GM12891 (cell line): ENCODE measurements around the gene EPB41.

Source experiments
- PAX5 ChIP-seq: IDR thresholded peaks from 2 replicates; pipeline ENCODE4 v1.6.1; 2011; ENCODE audit warnings: low read length, moderate library complexity, mild to moderate bottlenecking; ENCODE audit not compliant: insufficient read depth, severe bottlenecking
- POLR2A ChIP-seq: IDR thresholded peaks from 2 replicates; pipeline ENCODE4 v1.6.1; 2011; ENCODE audit warnings: low read depth, low read length, control low read depth
- POLR2AphosphoS5 ChIP-seq: IDR thresholded peaks from 2 replicates; pipeline ENCODE4 v1.6.1; 2011; ENCODE audit warnings: low read depth, low read length, control low read depth

- TF ChIP-seq POLR2A = no peak
- TF ChIP-seq POLR2AphosphoS5 = no peak
- no peak for TF ChIP-seq PAX5
Observed at GRCh38 chr1:29017975-29018712, 103.8 kb downstream of the EPB41 start.
